ENCODE results near the gene CD93.

The CD93 gene

GRCh38 chr20:23031346-23031745 lies 54.8 kb downstream of the CD93 start:
- no peak for DNase-seq
